Hepatocyte (in vitro differentiated cells): ENCODE measurements around the gene ARHGEF4.

Experiments used
- EZH2 ChIP-seq: fragments of 200-600 bp; sonication (generic); IDR thresholded peaks from 2 replicates; pipeline ENCODE4 v1.6.1; 2016; ENCODE audit warnings: antibody characterized with exemption, mild to moderate bottlenecking, borderline replicate concordance
- TF ChIP-seq, protein P1 (sequence below): fragments of 200-600 bp; sonication (generic); IDR thresholded peaks from 2 replicates; pipeline ENCODE4 v1.5.1; 2016; ENCODE audit warnings: antibody characterized with exemption, mild to moderate bottlenecking; ENCODE audit not compliant: poor library complexity

DNA sequence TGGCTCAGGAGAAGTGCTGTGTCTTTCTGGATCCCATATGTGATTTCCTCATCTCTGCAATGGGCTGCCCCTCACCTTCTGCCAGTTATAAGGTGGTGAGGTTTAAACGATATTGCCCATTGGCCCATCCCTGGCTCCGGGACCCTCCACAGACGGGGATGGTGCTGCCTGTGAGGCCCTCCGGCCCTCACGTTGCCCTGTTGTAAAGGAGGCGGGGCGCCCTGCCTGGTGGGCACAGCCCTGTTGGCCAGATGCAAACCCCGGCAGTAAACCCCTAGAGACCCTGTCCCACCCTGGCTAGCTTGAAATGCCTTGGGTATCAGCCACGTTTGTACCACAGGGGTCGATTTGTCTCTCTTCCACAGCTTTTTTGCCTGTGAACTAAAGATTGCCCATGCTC is 7.4 kb downstream of the ARHGEF4 start:
- TF ChIP-seq EZH2 = no peak
- TF ChIP-seq, protein P1, sequence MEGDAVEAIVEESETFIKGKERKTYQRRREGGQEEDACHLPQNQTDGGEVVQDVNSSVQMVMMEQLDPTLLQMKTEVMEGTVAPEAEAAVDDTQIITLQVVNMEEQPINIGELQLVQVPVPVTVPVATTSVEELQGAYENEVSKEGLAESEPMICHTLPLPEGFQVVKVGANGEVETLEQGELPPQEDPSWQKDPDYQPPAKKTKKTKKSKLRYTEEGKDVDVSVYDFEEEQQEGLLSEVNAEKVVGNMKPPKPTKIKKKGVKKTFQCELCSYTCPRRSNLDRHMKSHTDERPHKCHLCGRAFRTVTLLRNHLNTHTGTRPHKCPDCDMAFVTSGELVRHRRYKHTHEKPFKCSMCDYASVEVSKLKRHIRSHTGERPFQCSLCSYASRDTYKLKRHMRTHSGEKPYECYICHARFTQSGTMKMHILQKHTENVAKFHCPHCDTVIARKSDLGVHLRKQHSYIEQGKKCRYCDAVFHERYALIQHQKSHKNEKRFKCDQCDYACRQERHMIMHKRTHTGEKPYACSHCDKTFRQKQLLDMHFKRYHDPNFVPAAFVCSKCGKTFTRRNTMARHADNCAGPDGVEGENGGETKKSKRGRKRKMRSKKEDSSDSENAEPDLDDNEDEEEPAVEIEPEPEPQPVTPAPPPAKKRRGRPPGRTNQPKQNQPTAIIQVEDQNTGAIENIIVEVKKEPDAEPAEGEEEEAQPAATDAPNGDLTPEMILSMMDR = no peak
